Urinary bladder (tissue), 4 donors: ENCODE data around the gene AFAP1. TPM values are rescaled to one million over a fixed set of nuclear protein-coding genes. Genes with fewer than 3 reads are reported as not detected.
"Not testable (repeated sequence)": the region's sequence is repeated elsewhere in the genome, so short reads cannot be mapped to it uniquely, and the experiment has no call there.

Experiments used
- DNase-seq: peaks from one replicate; pipeline ENCODE4 v3.0.0-alpha.2; 2015; ENCODE audit errors: extremely low spot score
- H3K27ac ChIP-seq: one replicate; pipeline ENCODE4 v1.5.1; 2013; ENCODE audit warnings: low read depth, mild to moderate bottlenecking, moderate library complexity
- H3K36me3 ChIP-seq: one replicate; pipeline ENCODE4 v1.6.1; 2013; ENCODE audit warnings: mild to moderate bottlenecking, moderate library complexity; ENCODE audit not compliant: insufficient read depth
- H3K4me1 ChIP-seq: one replicate; pipeline ENCODE4 v1.6.1; 2013; ENCODE audit warnings: mild to moderate bottlenecking, moderate library complexity; ENCODE audit not compliant: insufficient read depth
- H3K4me3 ChIP-seq: one replicate; pipeline ENCODE4 v1.5.1; 2013; ENCODE audit warnings: low read depth, low read length
- WGBS: extraction: QIAGEN DNeasy Blood & Tissue Kit; methylation state at CpG from one replicate; pipeline ENCODE4 v1.1.7; 2013; 5-methylcytosine and 5-hydroxymethylcytosine counted together
- polyA plus RNA-seq: library from polyadenylated mRNA; stranded (reverse); fragments of 200-250 nt; gene quantifications from one replicate; pipeline ENCODE4 v1.2.3, GENCODE V29; 2013
- total RNA-seq: library from RNA; depleted of rRNA; stranded (reverse); fragments of >200 nt; gene quantifications from one replicate; pipeline ENCODE4 v1.2.3, GENCODE V29; 2014
- donor health status: healthy with polysubstance abuse.
- donor health status: healthy.

The AFAP1 gene
- total and polyA plus RNA-seq, 2 donors = 27.8 to 41.8 TPM

- H3K4me3 ChIP-seq = no peak overlapping the region
- 46% methylated on average over 14 of the region's 14 CpGs for WGBS
- no peak for DNase-seq
- no peaks in the 10 kb centered on the region for H3K36me3 ChIP-seq
- no peak overlapping the region for H3K27ac ChIP-seq
- H3K4me1 ChIP-seq = no peaks in the 10 kb centered on the region
Observed at GRCh38 chr4:7945709-7946380, 6.2 kb upstream of the AFAP1 start.

GRCh38 chr4:7944599-7945220, 5.0 kb upstream of the AFAP1 start:
- Histone ChIP-seq H3K4me1 (no peaks in the 10 kb centered on the region), H3K36me3 (no peaks in the 10 kb centered on the region), H3K4me3 (no peak overlapping the region), H3K27ac (no peak overlapping the region)
- no peak for DNase-seq
- 76% methylated on average over 5 of the region's 5 CpGs for WGBS

- H3K4me3 ChIP-seq, DNase-seq, H3K36me3 ChIP-seq, H3K27ac ChIP-seq, H3K4me1 ChIP-seq: not testable (repeated sequence)
- WGBS = 97% methylated on average over 4 of the region's 4 CpGs
Observed at GRCh38 chr4:7943688-7944087, 4.0 kb upstream of the AFAP1 start.

GRCh38 chr4:7943211-7943610, 3.5 kb upstream of the AFAP1 start:
- no peak overlapping the region for H3K4me3 ChIP-seq
- H3K4me1 ChIP-seq = no peaks in the 10 kb centered on the region
- whole genome bisulfite sequencing = 94% methylated on average over 8 of the region's 8 CpGs
- no peak for DNase-seq
- H3K27ac ChIP-seq = no peak overlapping the region
- H3K36me3 ChIP-seq = no peaks in the 10 kb centered on the region

- no peaks in the 10 kb centered on the region for H3K36me3 ChIP-seq
- DNase-seq = no peak
- no peaks in the 10 kb centered on the region for H3K4me1 ChIP-seq
- WGBS = 93% methylated on average over 4 of the region's 4 CpGs
- no peak overlapping the region for H3K27ac ChIP-seq
- no peak overlapping the region for H3K4me3 ChIP-seq
Observed at GRCh38 chr4:7941965-7942496, 2.4 kb upstream of the AFAP1 start.

- no peak overlapping the region for H3K27ac ChIP-seq
- 77% methylated on average over 11 of the region's 11 CpGs for WGBS
- no peak for DNase-seq
- H3K4me3 ChIP-seq = no peak overlapping the region
- H3K36me3 ChIP-seq = no peaks in the 10 kb centered on the region
- no peaks in the 10 kb centered on the region for H3K4me1 ChIP-seq
Observed at GRCh38 chr4:7941111-7941964, 1.7 kb upstream of the AFAP1 start.

- H3K27ac ChIP-seq = peak overlapping the region; percentile 75
- H3K36me3 ChIP-seq = no peaks in the 10 kb centered on the region
- no peak for DNase-seq
- under 1% methylated on average over 75 of the region's 75 CpGs for WGBS
- H3K4me1 ChIP-seq = no peaks in the 10 kb centered on the region
- peak overlapping the region; percentile 86 for H3K4me3 ChIP-seq
Observed at GRCh38 chr4:7938609-7939376, 868 bp downstream of the AFAP1 start.

GRCh38 chr4:7938266-7938608, 1.4 kb downstream of the AFAP1 start:
- H3K36me3 ChIP-seq = no peaks in the 10 kb centered on the region
- peak overlapping the region; percentile 86 for H3K4me3 ChIP-seq
- no peaks in the 10 kb centered on the region for H3K4me1 ChIP-seq
- WGBS = 5% methylated on average over 6 of the region's 6 CpGs
- no peak for DNase-seq
- H3K27ac ChIP-seq = no peak overlapping the region

GRCh38 chr4:7937006-7937405, 2.7 kb downstream of the AFAP1 start:
- H3K27ac ChIP-seq = no peak overlapping the region
- H3K4me3 ChIP-seq = no peak overlapping the region
- H3K4me1 ChIP-seq = no peaks in the 10 kb centered on the region

GRCh38 chr4:7933651-7934510, 5.8 kb downstream of the AFAP1 start:
- Histone ChIP-seq H3K27ac (no peak overlapping the region), H3K36me3 (no peaks in the 10 kb centered on the region), H3K4me1 (no peaks in the 10 kb centered on the region), H3K4me3 (no peak overlapping the region)
- DNase-seq = no peak
- WGBS = 64% methylated on average over 14 of the region's 14 CpGs

More at GRCh38 chr4:7937006-7937405, 2.7 kb downstream of the AFAP1 start:
- no peak for DNase-seq
- no peaks in the 10 kb centered on the region for H3K36me3 ChIP-seq
- WGBS = 72% methylated on average over 2 of the region's 2 CpGs

- Histone ChIP-seq H3K4me1 (no peaks in the 10 kb centered on the region), H3K27ac (no peak overlapping the region)
Observed at GRCh38 chr4:7932287-7932686, 7.4 kb downstream of the AFAP1 start.

GRCh38 chr4:7929118-7929951, 10.3 kb downstream of the AFAP1 start:
- no peaks in the 10 kb centered on the region for H3K4me1 ChIP-seq
- no peak for DNase-seq
- H3K27ac ChIP-seq = no peak overlapping the region
- 16% methylated on average over 7 of the region's 7 CpGs for WGBS
- H3K36me3 ChIP-seq = no peaks in the 10 kb centered on the region
- H3K4me3 ChIP-seq = no peak overlapping the region

More at GRCh38 chr4:7932287-7932686, 7.4 kb downstream of the AFAP1 start:
- WGBS = 91% methylated on average over 1 of the region's 1 CpG
- DNase-seq = no peak
- Histone ChIP-seq H3K36me3 (no peaks in the 10 kb centered on the region), H3K4me3 (no peak overlapping the region)
